ENCODE measurements around the gene ETV6. TPM values are rescaled to one million over a fixed set of nuclear protein-coding genes. Genes with fewer than 3 reads are reported as not detected.

Gene ETV6
- total RNA-seq, 1 donor from 2014 or later = 119 TPM

DNA sequence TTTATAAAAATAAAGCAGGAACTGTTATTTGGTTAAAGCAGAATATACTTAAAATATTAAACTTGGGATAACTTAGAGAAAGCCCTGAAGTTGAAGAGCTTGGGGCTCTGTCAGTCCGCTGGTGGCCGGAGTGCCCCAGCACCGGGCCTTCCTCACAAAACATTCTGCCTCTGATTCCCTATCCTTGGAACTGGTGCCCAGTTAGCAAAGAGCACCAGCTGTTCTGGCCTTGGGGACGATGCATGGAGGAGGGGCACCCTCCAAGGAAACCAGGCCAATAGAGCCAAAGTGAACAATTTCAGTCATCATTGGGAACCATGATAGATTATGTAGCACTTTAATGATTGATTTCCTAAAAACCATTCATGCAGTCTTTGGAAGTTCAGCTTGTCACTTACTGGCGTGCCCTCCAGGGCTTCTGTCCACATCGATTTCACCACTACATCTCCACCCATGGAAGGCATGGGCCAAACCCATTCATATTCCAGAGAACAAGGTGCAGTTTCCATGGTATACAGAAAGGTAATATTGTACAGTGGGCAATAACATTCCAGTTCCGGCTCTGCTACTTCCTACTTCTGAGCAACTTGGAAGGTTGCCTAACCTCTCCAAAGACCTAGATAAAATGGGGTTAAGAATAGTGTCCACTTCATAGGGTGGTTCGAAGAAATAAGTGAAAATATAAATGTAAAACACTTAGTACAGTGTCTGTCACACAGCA, 145.9 kb downstream of the ETV6 start:
- intact Hi-C loops (cut with micrococcal nuclease) = no loop called here
- peaks cover 10% of the 10 kb centered on the region for H3K9me3 Mint-ChIP-seq
- H3K27ac Mint-ChIP-seq = no peak overlapping the region
- H3K36me3 Mint-ChIP-seq (ENCODE audit: low read depth) = peaks cover 60% of the 10 kb centered on the region
- no peak overlapping the region for H3K4me3 Mint-ChIP-seq
- no peak for DNase-seq
- H3K27me3 Mint-ChIP-seq = no peaks in the 10 kb centered on the region
- H3K4me1 Mint-ChIP-seq = peaks cover 48% of the 10 kb centered on the region

GRCh38 chr12:11795913-11796459, 146.5 kb downstream of the ETV6 start:
- Mint-ChIP-seq H3K27me3 (no peaks in the 10 kb centered on the region), H3K9me3 (peaks cover 10% of the 10 kb centered on the region), H3K4me3 (no peak overlapping the region), H3K27ac (no peak overlapping the region), H3K4me1 (peaks cover 51% of the 10 kb centered on the region), H3K36me3 (ENCODE audit: low read depth) (peaks cover 57% of the 10 kb centered on the region)
- intact Hi-C loops (cut with micrococcal nuclease) = no loop called here
- no peak for DNase-seq

DNA sequence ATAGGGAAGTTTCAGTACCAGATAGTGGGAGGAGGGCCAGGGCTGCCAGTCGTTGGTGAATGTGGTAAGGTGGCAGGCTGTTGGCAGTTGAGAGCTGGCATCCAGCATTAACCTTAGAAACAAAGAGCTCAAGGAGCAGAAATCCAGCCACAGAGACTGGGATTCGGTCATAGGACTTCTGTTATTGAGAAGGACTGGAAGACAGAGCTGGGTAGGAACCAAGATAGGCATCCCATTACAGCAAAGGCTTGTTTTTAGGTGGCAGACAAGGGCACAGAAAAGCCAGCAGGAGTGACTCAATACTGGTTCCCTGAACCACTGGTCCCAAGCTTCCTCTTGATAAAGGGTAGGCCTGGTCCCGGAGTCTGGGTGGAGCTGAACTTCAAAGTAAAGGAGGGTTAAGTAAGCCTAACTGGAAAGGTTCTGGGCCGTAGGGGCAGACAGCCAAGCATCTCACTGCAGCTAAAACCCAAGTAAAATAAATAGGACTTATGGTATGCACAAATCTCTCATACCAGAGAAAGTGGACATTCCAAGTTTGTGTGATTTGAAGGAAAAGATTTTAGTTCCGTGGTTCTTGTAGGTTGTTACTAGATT, 147.9 kb downstream of the ETV6 start:
- Mint-ChIP-seq H3K4me1 (peaks cover 56% of the 10 kb centered on the region), H3K9me3 (peaks cover 10% of the 10 kb centered on the region), H3K4me3 (no peak overlapping the region), H3K36me3 (ENCODE audit: low read depth) (peaks cover 58% of the 10 kb centered on the region), H3K27ac (peak overlapping the region; percentile 35), H3K27me3 (no peaks in the 10 kb centered on the region)
- intact Hi-C loops (cut with micrococcal nuclease) = no loop called here
- no peak for DNase-seq

DNA sequence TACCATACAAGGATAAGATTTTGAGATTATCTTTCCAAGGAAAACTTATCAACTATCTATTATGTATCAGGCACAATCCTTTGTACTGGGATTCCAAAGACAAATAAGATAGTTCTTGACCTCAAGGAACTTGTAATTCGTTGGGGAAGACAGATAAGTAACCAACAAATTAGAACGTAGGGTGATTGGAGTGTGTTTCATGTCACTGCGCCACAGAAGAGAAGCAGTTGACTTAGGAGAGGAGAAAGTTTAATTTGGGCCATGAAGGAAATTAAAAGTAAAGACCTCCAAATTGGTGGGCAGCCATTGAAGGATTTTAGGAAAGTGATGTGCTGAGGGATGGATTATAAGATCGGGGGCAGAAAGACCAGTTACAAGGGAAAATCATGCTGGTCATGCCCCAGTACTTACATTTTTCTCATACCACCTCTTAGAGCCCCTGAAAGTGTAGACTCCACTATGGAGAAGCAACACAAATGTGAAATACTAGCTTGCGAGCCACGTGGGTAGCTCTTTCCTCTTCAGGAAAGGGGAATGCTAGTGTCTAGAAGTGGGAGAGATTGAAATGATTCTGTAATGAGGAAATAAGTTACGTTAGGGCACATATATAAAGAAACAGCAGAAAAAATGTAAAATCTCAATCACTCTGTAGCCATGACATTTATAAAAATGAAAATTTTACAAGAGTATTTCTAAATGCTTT, 148.7 kb downstream of the ETV6 start:
- H3K27ac Mint-ChIP-seq = peak overlapping the region; percentile 59
- H3K4me1 Mint-ChIP-seq = peaks cover 58% of the 10 kb centered on the region
- H3K27me3 Mint-ChIP-seq = no peaks in the 10 kb centered on the region
- no peak overlapping the region for H3K4me3 Mint-ChIP-seq
- peaks cover 65% of the 10 kb centered on the region for H3K36me3 Mint-ChIP-seq (ENCODE audit: low read depth)
- intact Hi-C loops (cut with micrococcal nuclease) = loop anchor here (2.0 kb wide), 1 partner anchor 17 kb away; no protein-coding TSS in a partner anchor
- H3K9me3 Mint-ChIP-seq = peaks cover 10% of the 10 kb centered on the region
- DNase-seq = no peak

DNA sequence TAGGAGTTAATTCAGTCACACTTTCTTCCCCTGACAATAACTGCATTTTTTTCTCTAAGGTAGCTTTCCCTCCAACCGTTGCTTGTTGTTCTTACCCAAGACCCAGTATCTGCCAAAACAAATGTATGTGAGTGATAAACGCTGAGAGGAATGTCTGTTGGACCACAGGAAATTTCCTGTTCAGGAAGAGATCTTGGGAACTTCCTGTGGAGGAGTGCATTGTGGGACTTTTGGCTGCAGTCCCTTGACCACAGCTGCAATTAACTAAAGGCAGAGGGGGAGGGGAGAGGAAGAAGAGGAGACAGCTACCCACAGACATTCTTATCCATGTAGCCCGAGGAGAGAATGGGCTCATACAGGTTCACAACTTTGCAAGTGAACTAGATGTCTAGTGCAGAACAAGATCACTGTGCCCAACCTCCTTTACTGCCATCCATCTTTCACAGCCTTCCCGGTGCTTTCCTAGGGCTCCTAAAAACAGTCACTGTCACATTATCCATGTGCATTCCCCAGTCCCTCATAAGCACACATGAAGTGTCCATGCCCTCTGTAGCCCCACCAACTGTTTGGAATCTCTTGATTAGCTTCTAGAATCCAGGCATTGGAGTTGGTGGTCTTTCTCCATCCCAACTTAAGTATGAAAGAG, 149.5 kb downstream of the ETV6 start:
- peak overlapping the region; percentile 63 for H3K4me3 Mint-ChIP-seq
- H3K36me3 Mint-ChIP-seq (ENCODE audit: low read depth) = peaks cover 64% of the 10 kb centered on the region
- peaks cover 53% of the 10 kb centered on the region for H3K4me1 Mint-ChIP-seq

DNA sequence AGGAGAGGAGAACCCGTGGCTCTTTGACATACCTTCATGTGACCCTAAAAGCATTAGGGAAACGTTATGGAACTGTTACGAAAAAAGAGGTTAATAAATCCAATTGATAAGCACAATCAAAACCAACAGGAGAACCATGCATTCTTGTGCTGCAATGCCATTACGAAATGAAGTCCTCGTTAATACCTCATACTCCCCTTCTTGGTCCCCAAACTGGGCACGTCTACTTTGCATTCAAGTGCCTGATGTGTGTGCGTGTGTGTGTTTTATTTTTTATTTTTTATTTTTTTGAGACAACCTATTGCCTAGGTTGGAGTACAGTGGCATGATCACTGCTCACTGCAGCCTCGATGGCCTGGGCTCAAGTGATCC, 150.0 kb downstream of the ETV6 start:
- no peak for DNase-seq
- Mint-ChIP-seq H3K27ac (no peak overlapping the region), H3K36me3 (ENCODE audit: low read depth) (peaks cover 69% of the 10 kb centered on the region), H3K4me1 (peaks cover 56% of the 10 kb centered on the region), H3K4me3 (no peak overlapping the region), H3K9me3 (peaks cover 14% of the 10 kb centered on the region), H3K27me3 (no peaks in the 10 kb centered on the region)
- intact Hi-C loops (cut with micrococcal nuclease) = loop anchor here (2.0 kb wide), 1 partner anchor 19 kb away; no protein-coding TSS in a partner anchor

More for the DNA sequence above, 149.5 kb downstream of the ETV6 start:
- H3K27ac Mint-ChIP-seq = peak overlapping the region; percentile 59
- no peaks in the 10 kb centered on the region for H3K27me3 Mint-ChIP-seq
- H3K9me3 Mint-ChIP-seq = peaks cover 10% of the 10 kb centered on the region
- no peak for DNase-seq
- intact Hi-C loops (cut with micrococcal nuclease) = loop anchor here (2.0 kb wide), 1 partner anchor 18 kb away; no protein-coding TSS in a partner anchor

DNA sequence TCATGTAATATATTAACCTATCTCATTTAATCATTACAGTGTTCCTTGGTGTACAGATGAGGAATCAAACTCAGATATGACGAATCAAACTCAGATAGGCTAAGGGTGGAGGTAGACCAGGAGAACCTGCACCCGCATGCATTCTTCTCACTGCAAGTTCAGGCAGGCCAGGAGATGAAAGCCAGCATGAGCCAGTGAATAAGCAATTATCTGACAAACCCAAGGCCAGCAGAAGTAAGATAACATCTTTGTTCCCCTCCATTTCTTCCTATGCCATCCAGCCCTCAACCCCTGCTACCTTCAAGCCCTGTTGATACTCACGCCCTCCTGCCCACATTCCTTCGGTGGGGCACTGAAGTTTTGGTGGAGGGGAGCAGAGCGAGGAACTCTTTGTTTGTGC, 152.2 kb downstream of the ETV6 start:
- DNase-seq = no peak
- H3K4me1 Mint-ChIP-seq = peaks cover 61% of the 10 kb centered on the region

GRCh38 chr12:11804130-11804529, 154.7 kb downstream of the ETV6 start:
- intact Hi-C loops (cut with micrococcal nuclease) = no loop called here
- Mint-ChIP-seq H3K27ac (peak overlapping the region; percentile 39), H3K4me1 (peaks cover 54% of the 10 kb centered on the region), H3K4me3 (no peak overlapping the region), H3K36me3 (ENCODE audit: low read depth) (peaks cover 75% of the 10 kb centered on the region), H3K27me3 (no peaks in the 10 kb centered on the region), H3K9me3 (peaks cover 14% of the 10 kb centered on the region)
- no peak for DNase-seq

More for the DNA sequence above, 152.2 kb downstream of the ETV6 start:
- Mint-ChIP-seq H3K9me3 (peaks cover 18% of the 10 kb centered on the region), H3K27me3 (no peaks in the 10 kb centered on the region), H3K27ac (peak overlapping the region; percentile 46), H3K36me3 (ENCODE audit: low read depth) (peaks cover 73% of the 10 kb centered on the region), H3K4me3 (no peak overlapping the region)
- intact Hi-C loops (cut with micrococcal nuclease) = no loop called here

DNA sequence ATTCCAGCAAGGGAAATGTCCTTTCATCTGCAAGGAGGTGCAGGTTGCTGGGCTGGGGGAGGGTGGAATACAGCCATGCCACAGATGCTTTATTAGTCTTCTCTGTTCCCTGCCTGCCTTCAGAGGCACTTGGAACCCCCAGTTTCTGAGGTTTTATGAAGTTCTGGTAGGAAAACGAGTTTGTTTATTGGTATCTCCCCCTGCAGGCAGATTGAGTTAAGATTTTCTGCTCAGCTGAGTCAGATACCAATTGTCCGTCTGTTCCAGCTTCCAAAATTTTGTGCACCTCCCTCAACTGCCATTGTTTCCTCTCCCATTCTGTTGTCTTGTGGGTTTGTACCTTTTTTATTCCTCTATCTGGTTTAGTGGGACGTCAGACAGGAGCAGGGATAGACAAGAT, 155.6 kb downstream of the ETV6 start:
- Mint-ChIP-seq H3K36me3 (ENCODE audit: low read depth) (peaks cover 71% of the 10 kb centered on the region), H3K4me1 (peaks cover 54% of the 10 kb centered on the region), H3K27ac (peak overlapping the region; percentile 30), H3K27me3 (no peaks in the 10 kb centered on the region), H3K9me3 (peaks cover 14% of the 10 kb centered on the region), H3K4me3 (no peak overlapping the region)
- DNase-seq = no peak
- intact Hi-C loops (cut with micrococcal nuclease) = no loop called here

- Mint-ChIP-seq H3K4me3 (no peak overlapping the region), H3K9me3 (peaks cover 14% of the 10 kb centered on the region), H3K27ac (peak overlapping the region; percentile 30), H3K36me3 (ENCODE audit: low read depth) (peaks cover 73% of the 10 kb centered on the region), H3K27me3 (no peaks in the 10 kb centered on the region), H3K4me1 (peaks cover 56% of the 10 kb centered on the region)
- DNase-seq = no peak
- intact Hi-C loops (cut with micrococcal nuclease) = no loop called here
These were observed 156.2 kb downstream of the ETV6 start for GRCh38 chr12:11805680-11806079.

GRCh38 chr12:11807458-11807857, 158.0 kb downstream of the ETV6 start:
- intact Hi-C loops (cut with micrococcal nuclease) = no loop called here
- H3K27ac Mint-ChIP-seq = no peak overlapping the region
- no peak for DNase-seq
- peaks cover 72% of the 10 kb centered on the region for H3K36me3 Mint-ChIP-seq (ENCODE audit: low read depth)
- H3K27me3 Mint-ChIP-seq = no peaks in the 10 kb centered on the region
- H3K4me3 Mint-ChIP-seq = no peak overlapping the region
- peaks cover 14% of the 10 kb centered on the region for H3K9me3 Mint-ChIP-seq
- peaks cover 61% of the 10 kb centered on the region for H3K4me1 Mint-ChIP-seq

GRCh38 chr12:11808931-11809330, 159.5 kb downstream of the ETV6 start:
- no peak for DNase-seq
- Mint-ChIP-seq H3K36me3 (ENCODE audit: low read depth) (peaks cover 62% of the 10 kb centered on the region), H3K27me3 (no peaks in the 10 kb centered on the region), H3K27ac (no peak overlapping the region), H3K4me1 (peaks cover 67% of the 10 kb centered on the region), H3K9me3 (peaks cover 14% of the 10 kb centered on the region), H3K4me3 (no peak overlapping the region)
- intact Hi-C loops (cut with micrococcal nuclease) = no loop called here

DNA sequence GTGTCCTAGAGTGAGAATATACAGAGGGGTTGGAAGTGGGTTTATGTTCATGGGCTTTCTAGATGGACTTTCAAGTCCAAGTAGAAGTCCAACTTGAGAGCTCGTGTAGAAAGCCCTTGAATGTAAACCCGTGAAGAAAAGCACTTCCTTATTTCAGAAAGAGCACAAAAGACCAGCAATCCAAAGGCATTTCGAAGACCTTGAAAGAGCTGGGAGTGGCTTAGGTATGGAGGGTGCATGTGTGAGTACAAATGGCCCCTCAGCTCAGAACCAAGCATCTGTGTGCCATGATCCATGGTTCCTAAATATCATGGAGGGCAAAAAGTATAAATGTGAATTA, 160.7 kb downstream of the ETV6 start:
- H3K27me3 Mint-ChIP-seq = no peaks in the 10 kb centered on the region
- H3K9me3 Mint-ChIP-seq = peaks cover 10% of the 10 kb centered on the region
- H3K4me3 Mint-ChIP-seq = no peak overlapping the region
- intact Hi-C loops (cut with micrococcal nuclease) = no loop called here
- H3K36me3 Mint-ChIP-seq (ENCODE audit: low read depth) = peaks cover 60% of the 10 kb centered on the region
- no peak for DNase-seq
- peaks cover 70% of the 10 kb centered on the region for H3K4me1 Mint-ChIP-seq
- H3K27ac Mint-ChIP-seq = peak overlapping the region; percentile 55
